GM19463 (cell line): ENCODE data around the gene CKLF.

Experiments
- ATAC-seq: cut with Tn5 transposase; IDR thresholded peaks from one replicate; pipeline ENCODE4 v1.9.1; 2021; ENCODE audit warnings: mild to moderate bottlenecking, moderate library complexity; ENCODE audit not compliant: unreplicated experiment

Gene CKLF

GRCh38 chr16:66517586-66518263 is 34.7 kb upstream of the CKLF start:
- ATAC-seq, result no peak

GRCh38 chr16:66519482-66520373 is 32.6 kb upstream of the CKLF start:
- no peak for ATAC-seq

GRCh38 chr16:66520406-66521170 is 31.8 kb upstream of the CKLF start:
- no peak for ATAC-seq

GRCh38 chr16:66521252-66521713 is 31.1 kb upstream of the CKLF start:
- ATAC-seq, result no peak

- peak; percentile 73 for ATAC-seq
Observed at GRCh38 chr16:66521951-66522771, 30.2 kb upstream of the CKLF start.

- no peak for ATAC-seq
Observed at GRCh38 chr16:66522816-66523590, 29.4 kb upstream of the CKLF start.

- no peak for ATAC-seq
Observed at GRCh38 chr16:66523861-66524354, 28.5 kb upstream of the CKLF start.

GRCh38 chr16:66524601-66525164 is 27.7 kb upstream of the CKLF start:
- ATAC-seq, result peak; percentile 53

GRCh38 chr16:66525396-66526180 is 26.8 kb upstream of the CKLF start:
- ATAC-seq, result no peak

GRCh38 chr16:66528294-66528693 is 24.1 kb upstream of the CKLF start:
- ATAC-seq, result no peak

- ATAC-seq, result no peak
Observed at GRCh38 chr16:66529475-66529874, 22.9 kb upstream of the CKLF start.

- ATAC-seq, result no peak
Observed at GRCh38 chr16:66534376-66534799, 18.0 kb upstream of the CKLF start.

GRCh38 chr16:66536525-66536924 is 15.9 kb upstream of the CKLF start:
- no peak for ATAC-seq

- no peak for ATAC-seq
Observed at GRCh38 chr16:66537236-66537635, 15.1 kb upstream of the CKLF start.

- ATAC-seq, result no peak
Observed at GRCh38 chr16:66538910-66539309, 13.5 kb upstream of the CKLF start.

GRCh38 chr16:66539623-66540469 is 12.5 kb upstream of the CKLF start:
- ATAC-seq, result peak; percentile 88
